ENCODE results near the gene PANX1.

DNA sequence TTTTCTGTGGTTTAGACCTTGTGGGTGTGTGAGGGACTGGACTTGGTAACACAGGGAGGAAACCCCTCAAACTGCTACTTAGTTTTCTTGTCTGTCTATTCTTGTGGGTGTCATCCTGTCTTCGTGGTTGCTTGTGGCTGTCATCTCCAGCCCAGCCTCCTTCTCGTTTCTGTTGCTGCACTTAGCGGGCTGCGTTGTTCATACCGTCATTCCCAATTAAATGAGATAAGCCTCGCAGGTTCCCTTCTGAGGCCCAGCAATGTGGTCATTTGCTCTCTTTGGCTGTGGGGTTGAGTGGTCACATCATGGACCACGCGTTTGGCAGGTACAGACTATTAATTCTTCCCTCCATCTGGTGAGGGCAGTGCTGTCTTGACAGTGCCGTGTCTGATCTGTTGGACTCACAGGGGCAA, 18.8 kb downstream of the PANX1 start:
- TF ChIP-seq, protein P1, sequence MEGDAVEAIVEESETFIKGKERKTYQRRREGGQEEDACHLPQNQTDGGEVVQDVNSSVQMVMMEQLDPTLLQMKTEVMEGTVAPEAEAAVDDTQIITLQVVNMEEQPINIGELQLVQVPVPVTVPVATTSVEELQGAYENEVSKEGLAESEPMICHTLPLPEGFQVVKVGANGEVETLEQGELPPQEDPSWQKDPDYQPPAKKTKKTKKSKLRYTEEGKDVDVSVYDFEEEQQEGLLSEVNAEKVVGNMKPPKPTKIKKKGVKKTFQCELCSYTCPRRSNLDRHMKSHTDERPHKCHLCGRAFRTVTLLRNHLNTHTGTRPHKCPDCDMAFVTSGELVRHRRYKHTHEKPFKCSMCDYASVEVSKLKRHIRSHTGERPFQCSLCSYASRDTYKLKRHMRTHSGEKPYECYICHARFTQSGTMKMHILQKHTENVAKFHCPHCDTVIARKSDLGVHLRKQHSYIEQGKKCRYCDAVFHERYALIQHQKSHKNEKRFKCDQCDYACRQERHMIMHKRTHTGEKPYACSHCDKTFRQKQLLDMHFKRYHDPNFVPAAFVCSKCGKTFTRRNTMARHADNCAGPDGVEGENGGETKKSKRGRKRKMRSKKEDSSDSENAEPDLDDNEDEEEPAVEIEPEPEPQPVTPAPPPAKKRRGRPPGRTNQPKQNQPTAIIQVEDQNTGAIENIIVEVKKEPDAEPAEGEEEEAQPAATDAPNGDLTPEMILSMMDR (IDR thresholded peaks at IDR 0.05; ENCODE audit: low read depth, low read length), result no peak
- no peak for TF ChIP-seq EZH2phosphoT487 (IDR thresholded peaks at IDR 0.05; ENCODE audit: low read depth)
